ENCODE results near the gene MRPS35.

DNA sequence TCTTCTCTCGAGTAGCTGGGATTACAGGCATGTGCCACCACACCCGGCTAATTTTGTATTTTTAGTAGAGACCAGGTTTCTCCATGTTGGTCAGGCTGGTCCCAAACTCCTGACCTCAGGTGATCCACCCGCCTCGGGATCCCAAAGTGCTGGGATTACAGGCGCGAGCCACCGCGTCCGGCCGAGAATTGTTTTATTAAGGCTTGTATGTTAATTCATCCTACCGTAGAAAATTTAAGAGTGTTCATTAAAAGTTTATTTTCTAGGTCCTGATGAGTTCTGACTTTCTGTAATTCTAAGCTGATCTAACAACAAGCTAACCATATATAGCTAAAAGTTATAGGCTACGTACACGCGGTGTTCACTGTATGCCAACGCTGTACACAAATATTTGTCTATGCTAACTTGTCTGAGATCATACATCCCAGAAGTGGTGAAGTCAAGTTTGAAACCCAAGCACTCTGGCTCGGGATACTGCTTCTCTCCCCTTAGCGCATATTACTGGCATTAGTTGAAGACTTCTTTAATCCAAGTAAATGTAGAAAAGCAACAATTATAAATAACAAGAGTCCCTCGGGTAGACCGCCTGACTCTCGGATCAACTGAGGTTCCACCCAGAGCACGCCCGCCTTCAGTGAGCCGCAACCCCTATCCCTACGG is 570 bp upstream of the MRPS35 start:
- TF ChIP-seq, protein P1, sequence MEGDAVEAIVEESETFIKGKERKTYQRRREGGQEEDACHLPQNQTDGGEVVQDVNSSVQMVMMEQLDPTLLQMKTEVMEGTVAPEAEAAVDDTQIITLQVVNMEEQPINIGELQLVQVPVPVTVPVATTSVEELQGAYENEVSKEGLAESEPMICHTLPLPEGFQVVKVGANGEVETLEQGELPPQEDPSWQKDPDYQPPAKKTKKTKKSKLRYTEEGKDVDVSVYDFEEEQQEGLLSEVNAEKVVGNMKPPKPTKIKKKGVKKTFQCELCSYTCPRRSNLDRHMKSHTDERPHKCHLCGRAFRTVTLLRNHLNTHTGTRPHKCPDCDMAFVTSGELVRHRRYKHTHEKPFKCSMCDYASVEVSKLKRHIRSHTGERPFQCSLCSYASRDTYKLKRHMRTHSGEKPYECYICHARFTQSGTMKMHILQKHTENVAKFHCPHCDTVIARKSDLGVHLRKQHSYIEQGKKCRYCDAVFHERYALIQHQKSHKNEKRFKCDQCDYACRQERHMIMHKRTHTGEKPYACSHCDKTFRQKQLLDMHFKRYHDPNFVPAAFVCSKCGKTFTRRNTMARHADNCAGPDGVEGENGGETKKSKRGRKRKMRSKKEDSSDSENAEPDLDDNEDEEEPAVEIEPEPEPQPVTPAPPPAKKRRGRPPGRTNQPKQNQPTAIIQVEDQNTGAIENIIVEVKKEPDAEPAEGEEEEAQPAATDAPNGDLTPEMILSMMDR (IDR thresholded peaks at IDR 0.05; ENCODE audit: poor library complexity), result no peak
- TF ChIP-seq EZH2phosphoT487 (IDR thresholded peaks at IDR 0.05; ENCODE audit: low read depth, severe bottlenecking, unreplicated experiment), result no peak

Data from hepatocyte (in vitro differentiated cells).